ENCODE data around the gene ASTE1. TPM values are rescaled to one million over a fixed set of nuclear protein-coding genes. Genes with fewer than 3 reads are reported as not detected.
"Not testable (repeated sequence)": the region's sequence is repeated elsewhere in the genome, so short reads cannot be mapped to it uniquely, and the experiment has no call there.

Gene ASTE1
- total and polyA plus RNA-seq, 2 experiments from 2014 or later, result 2.0 to 5.9 TPM

DNA sequence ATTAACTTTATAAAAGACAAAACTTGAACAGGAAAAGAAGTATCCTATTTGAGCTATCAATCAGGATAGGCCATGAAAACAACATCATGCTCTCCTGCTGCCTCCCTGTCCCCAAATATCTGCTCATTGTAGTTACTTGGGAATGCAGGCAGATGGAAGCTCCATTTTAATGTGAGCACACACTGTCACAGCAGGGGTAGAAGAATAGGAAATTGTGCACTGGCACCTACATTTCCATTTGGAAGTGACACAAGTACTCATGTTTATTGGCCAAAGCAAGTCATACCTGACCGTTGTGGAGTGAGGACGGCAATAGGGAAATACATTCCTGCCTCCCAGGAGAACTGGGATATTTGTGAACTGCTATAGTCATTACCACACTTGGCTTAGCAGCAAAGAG, 52.4 kb downstream of the ASTE1 start:
- Histone ChIP-seq H3K36me3 (peaks cover 8% of the 10 kb centered on the region), H3K9me3 (ENCODE audit: low read depth) (no peaks in the 10 kb centered on the region), H3K4me1 (ENCODE audit: low read depth) (no peaks in the 10 kb centered on the region), H3K27me3 (no peaks in the 10 kb centered on the region), H3K27ac (no peak overlapping the region), H3K4me3 (no peak overlapping the region)
- no peak for DNase-seq (ENCODE audit: low read depth in 1 of 2, low spot score in 1 of 2)
- no peak for TF ChIP-seq CTCF (IDR thresholded peaks at IDR 0.05; ENCODE audit: low read depth, low read length)

- DNase-seq (ENCODE audit: low read depth in 1 of 2, low spot score in 1 of 2), result no peak
- no peak overlapping the region for H3K27ac ChIP-seq
- no peaks in the 10 kb centered on the region for H3K4me1 ChIP-seq (ENCODE audit: low read depth)
- no peak for TF ChIP-seq CTCF (IDR thresholded peaks at IDR 0.05; ENCODE audit: low read depth, low read length)
- H3K27me3 ChIP-seq, result no peaks in the 10 kb centered on the region
- peaks cover 9% of the 10 kb centered on the region for H3K36me3 ChIP-seq
- no peak overlapping the region for H3K4me3 ChIP-seq
- no peaks in the 10 kb centered on the region for H3K9me3 ChIP-seq (ENCODE audit: low read depth)
These were observed 53.2 kb downstream of the ASTE1 start for GRCh38 chr3:130973406-130973805.

DNA sequence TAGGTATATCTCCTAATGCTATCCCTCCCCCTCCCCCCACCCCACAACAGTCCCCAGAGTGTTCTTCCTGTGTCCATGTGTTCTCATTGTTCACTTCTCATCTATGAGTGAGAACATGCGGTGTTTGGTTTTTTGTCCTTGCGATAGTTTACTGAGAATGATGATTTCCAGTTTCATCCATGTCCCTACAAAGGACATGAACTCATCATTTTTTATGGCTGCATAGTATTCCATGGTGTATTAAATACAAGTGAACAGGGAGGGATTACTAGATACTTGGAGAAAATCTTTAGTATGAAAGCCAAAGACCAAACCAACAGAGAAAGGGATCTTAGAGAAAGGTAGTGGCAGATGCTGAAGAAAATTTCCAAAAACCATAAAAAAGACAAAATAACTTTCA, 54.0 kb downstream of the ASTE1 start:
- H3K4me3 ChIP-seq; DNase-seq (ENCODE audit: low read depth in 1 of 2, low spot score in 1 of 2); H3K36me3 ChIP-seq; H3K4me1 ChIP-seq (ENCODE audit: low read depth); H3K27me3 ChIP-seq; H3K27ac ChIP-seq; H3K9me3 ChIP-seq (ENCODE audit: low read depth): not testable (repeated sequence)

GRCh38 chr3:130971208-130971607, 55.4 kb downstream of the ASTE1 start:
- TF ChIP-seq CTCF (IDR thresholded peaks at IDR 0.05; ENCODE audit: low read depth, low read length), result no peak
- Histone ChIP-seq H3K9me3 (ENCODE audit: low read depth) (no peaks in the 10 kb centered on the region), H3K4me1 (ENCODE audit: low read depth) (no peaks in the 10 kb centered on the region), H3K36me3 (peaks cover 14% of the 10 kb centered on the region), H3K4me3 (no peak overlapping the region), H3K27ac (no peak overlapping the region), H3K27me3 (no peaks in the 10 kb centered on the region)
- DNase-seq (ENCODE audit: low read depth in 1 of 2, low spot score in 1 of 2), result no peak

DNA sequence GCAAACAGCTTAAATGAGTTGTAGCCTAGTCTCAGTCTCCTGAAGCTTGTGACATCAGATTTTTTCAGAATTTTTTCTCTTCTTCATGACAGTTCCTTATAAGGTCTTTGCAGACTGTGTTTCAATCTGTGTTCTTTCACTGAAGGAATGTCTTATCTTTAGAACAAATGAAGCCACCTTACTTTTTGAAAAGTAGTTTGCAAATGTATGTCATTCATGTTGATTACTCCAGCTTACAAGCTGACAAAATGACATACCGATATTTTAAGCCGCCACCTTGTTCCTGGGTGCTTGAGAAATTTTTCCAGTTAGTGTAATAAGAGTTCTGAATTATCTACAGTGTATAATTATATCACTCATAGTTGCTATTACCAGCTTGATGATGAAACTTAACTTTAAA, 57.0 kb downstream of the ASTE1 start:
- Histone ChIP-seq H3K27ac (no peak overlapping the region), H3K27me3 (no peaks in the 10 kb centered on the region), H3K4me1 (ENCODE audit: low read depth) (no peaks in the 10 kb centered on the region), H3K9me3 (ENCODE audit: low read depth) (no peaks in the 10 kb centered on the region), H3K36me3 (peaks cover 17% of the 10 kb centered on the region), H3K4me3 (no peak overlapping the region)
- TF ChIP-seq CTCF (IDR thresholded peaks at IDR 0.05; ENCODE audit: low read depth, low read length), result no peak
- DNase-seq (ENCODE audit: low read depth in 1 of 2, low spot score in 1 of 2), result peak in 1 of 2 donors; percentile 27

- Histone ChIP-seq H3K4me1 (ENCODE audit: low read depth) (no peaks in the 10 kb centered on the region), H3K36me3 (peaks cover 17% of the 10 kb centered on the region), H3K27ac (no peak overlapping the region), H3K4me3 (no peak overlapping the region), H3K9me3 (ENCODE audit: low read depth) (no peaks in the 10 kb centered on the region), H3K27me3 (no peaks in the 10 kb centered on the region)
- TF ChIP-seq CTCF (IDR thresholded peaks at IDR 0.05; ENCODE audit: low read depth, low read length), result no peak
- DNase-seq (ENCODE audit: low read depth in 1 of 2, low spot score in 1 of 2), result peak in 1 of 2 donors; percentile 69
These were observed 58.4 kb downstream of the ASTE1 start for GRCh38 chr3:130968221-130968620.

All from cardiac muscle cell (in vitro differentiated cells and primary cell).